Type B pancreatic cell (in vitro differentiated cells): ENCODE measurements around the gene SPRYD3. TPM values are rescaled to one million over a fixed set of nuclear protein-coding genes. Genes with fewer than 3 reads are reported as not detected.
A peak's percentile ranks its signal among the peaks of the same experiment; 100 is the strongest.

ENCODE experiments used
- DNase-seq: peaks from one replicate; pipeline ENCODE4 v3.0.0; 2021; ENCODE audit warnings: mixed read lengths; ENCODE audit not compliant: unreplicated experiment; ENCODE audit errors: extremely low spot score
- H3K27ac Mint-ChIP-seq: 2 replicates; pipeline ENCODE4 v1.8.0; 2021; ENCODE audit warnings: mild to moderate bottlenecking, mixed read lengths
- H3K27me3 Mint-ChIP-seq: 2 replicates; pipeline ENCODE4 v1.8.0; 2021; ENCODE audit warnings: mixed read lengths
- H3K36me3 Mint-ChIP-seq: 2 replicates; pipeline ENCODE4 v1.8.0; 2021; ENCODE audit warnings: mixed read lengths
- H3K4me1 Mint-ChIP-seq: one replicate; pipeline ENCODE4 v1.8.0; 2021; ENCODE audit warnings: mixed read lengths; ENCODE audit not compliant: unreplicated experiment
- H3K4me3 Mint-ChIP-seq: 2 replicates; pipeline ENCODE4 v1.8.0; 2021; ENCODE audit warnings: mild to moderate bottlenecking, mixed read lengths
- H3K9me3 Mint-ChIP-seq: 2 replicates; pipeline ENCODE4 v1.8.0; 2021; ENCODE audit warnings: mixed read lengths
- CTCF ChIP-seq: fragments of 200-600 bp; sonication (generic); conservative IDR thresholded peaks from 2 replicates; pipeline ENCODE4 v1.5.0; 2021; ENCODE audit warnings: antibody characterized with exemption, mild to moderate bottlenecking
- total RNA-seq: library from RNA; stranded (reverse); gene quantifications from 2 replicates; pipeline ENCODE4 v1.2.1, GENCODE V29; 2021; ENCODE audit warnings: low replicate concordance

SPRYD3 gene
- total RNA-seq, 1 donor from 2014 or later: 22.1 TPM

- TF ChIP-seq CTCF: no peak
- no peak overlapping the region for H3K4me3 Mint-ChIP-seq
- DNase-seq: no peak
- peaks cover 18% of the 10 kb centered on the region for H3K36me3 Mint-ChIP-seq
- H3K27me3 Mint-ChIP-seq: no peaks in the 10 kb centered on the region
- H3K27ac Mint-ChIP-seq: no peak overlapping the region
- H3K9me3 Mint-ChIP-seq: no peaks in the 10 kb centered on the region
- H3K4me1 Mint-ChIP-seq: peaks cover 48% of the 10 kb centered on the region
Observed at GRCh38 chr12:53068811-53069585, 10.2 kb downstream of the SPRYD3 start.

GRCh38 chr12:53067993-53068770 lies 11.0 kb downstream of the SPRYD3 start:
- Mint-ChIP-seq H3K4me1 (peaks cover 47% of the 10 kb centered on the region), H3K27me3 (no peaks in the 10 kb centered on the region), H3K36me3 (peaks cover 16% of the 10 kb centered on the region), H3K4me3 (no peak overlapping the region), H3K27ac (no peak overlapping the region), H3K9me3 (no peaks in the 10 kb centered on the region)
- no peak for TF ChIP-seq CTCF
- DNase-seq: no peak

GRCh38 chr12:53067074-53067992 lies 11.9 kb downstream of the SPRYD3 start:
- no peak for DNase-seq
- H3K4me1 Mint-ChIP-seq: peaks cover 40% of the 10 kb centered on the region
- H3K9me3 Mint-ChIP-seq: no peaks in the 10 kb centered on the region
- H3K27ac Mint-ChIP-seq: peak overlapping the region; percentile 55
- H3K27me3 Mint-ChIP-seq: no peaks in the 10 kb centered on the region
- peaks cover 11% of the 10 kb centered on the region for H3K36me3 Mint-ChIP-seq
- no peak for TF ChIP-seq CTCF
- H3K4me3 Mint-ChIP-seq: no peak overlapping the region

GRCh38 chr12:53065975-53066931 lies 12.9 kb downstream of the SPRYD3 start:
- H3K4me3 Mint-ChIP-seq: peak overlapping the region; percentile 34
- no peaks in the 10 kb centered on the region for H3K9me3 Mint-ChIP-seq
- DNase-seq: no peak
- H3K4me1 Mint-ChIP-seq: peaks cover 38% of the 10 kb centered on the region
- H3K36me3 Mint-ChIP-seq: peaks cover 11% of the 10 kb centered on the region
- no peaks in the 10 kb centered on the region for H3K27me3 Mint-ChIP-seq
- peak; percentile 95 for TF ChIP-seq CTCF
- H3K27ac Mint-ChIP-seq: peak overlapping the region; percentile 63
